Activated CD4-positive, alpha-beta T cell treated with anti-CD3 and anti-CD28 coated beads, Interleukin-2, amount 10 ng/mL, durations not matched to agents 7 days and 5 days (primary cell): ENCODE measurements around the gene RSPH9. TPM values are rescaled to one million over a fixed set of nuclear protein-coding genes. Genes with fewer than 3 reads are reported as not detected.

Source experiments
- CTCF ChIA-PET: fragments of 350-600 bp; sonication (Branson Sonifier 250); formaldehyde crosslinking; loops from one replicate; lab custom pipeline; 2021; ENCODE audit warnings: antibody characterized with exemption; lab: Charles Lee
- POLR2A ChIA-PET: fragments of 350-600 bp; sonication (Branson Sonifier 250); formaldehyde crosslinking; loops from one replicate; lab custom pipeline; 2021; ENCODE audit warnings: antibody characterized with exemption; lab: Charles Lee
- DNase-seq: peaks from one replicate; pipeline ENCODE4 v3.0.0-alpha.2; 2020
- H3K27ac Mint-ChIP-seq: one replicate; pipeline ENCODE4 v1.8.0; 2021; ENCODE audit warnings: mild to moderate bottlenecking, moderate library complexity, mixed read lengths
- H3K27me3 Mint-ChIP-seq: one replicate; pipeline ENCODE4 v1.8.0; 2021; ENCODE audit warnings: mixed read lengths
- H3K36me3 Mint-ChIP-seq: one replicate; pipeline ENCODE4 v1.8.0; 2021; ENCODE audit warnings: low read depth, mixed read lengths
- H3K4me1 Mint-ChIP-seq: one replicate; pipeline ENCODE4 v1.8.0; 2021; ENCODE audit warnings: mixed read lengths
- H3K4me3 Mint-ChIP-seq: one replicate; pipeline ENCODE4 v1.8.0; 2021; ENCODE audit warnings: mild to moderate bottlenecking, moderate library complexity, mixed read lengths
- H3K9me3 Mint-ChIP-seq: one replicate; pipeline ENCODE4 v1.8.0; 2021; ENCODE audit warnings: mixed read lengths
- total RNA-seq, 2 experiments: library from RNA; stranded (reverse); gene quantifications; one replicate each; pipeline ENCODE4 v1.2.3, GENCODE V29; 2021

RSPH9 gene, protein sequence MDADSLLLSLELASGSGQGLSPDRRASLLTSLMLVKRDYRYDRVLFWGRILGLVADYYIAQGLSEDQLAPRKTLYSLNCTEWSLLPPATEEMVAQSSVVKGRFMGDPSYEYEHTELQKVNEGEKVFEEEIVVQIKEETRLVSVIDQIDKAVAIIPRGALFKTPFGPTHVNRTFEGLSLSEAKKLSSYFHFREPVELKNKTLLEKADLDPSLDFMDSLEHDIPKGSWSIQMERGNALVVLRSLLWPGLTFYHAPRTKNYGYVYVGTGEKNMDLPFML
- total RNA-seq: not detected

DNA sequence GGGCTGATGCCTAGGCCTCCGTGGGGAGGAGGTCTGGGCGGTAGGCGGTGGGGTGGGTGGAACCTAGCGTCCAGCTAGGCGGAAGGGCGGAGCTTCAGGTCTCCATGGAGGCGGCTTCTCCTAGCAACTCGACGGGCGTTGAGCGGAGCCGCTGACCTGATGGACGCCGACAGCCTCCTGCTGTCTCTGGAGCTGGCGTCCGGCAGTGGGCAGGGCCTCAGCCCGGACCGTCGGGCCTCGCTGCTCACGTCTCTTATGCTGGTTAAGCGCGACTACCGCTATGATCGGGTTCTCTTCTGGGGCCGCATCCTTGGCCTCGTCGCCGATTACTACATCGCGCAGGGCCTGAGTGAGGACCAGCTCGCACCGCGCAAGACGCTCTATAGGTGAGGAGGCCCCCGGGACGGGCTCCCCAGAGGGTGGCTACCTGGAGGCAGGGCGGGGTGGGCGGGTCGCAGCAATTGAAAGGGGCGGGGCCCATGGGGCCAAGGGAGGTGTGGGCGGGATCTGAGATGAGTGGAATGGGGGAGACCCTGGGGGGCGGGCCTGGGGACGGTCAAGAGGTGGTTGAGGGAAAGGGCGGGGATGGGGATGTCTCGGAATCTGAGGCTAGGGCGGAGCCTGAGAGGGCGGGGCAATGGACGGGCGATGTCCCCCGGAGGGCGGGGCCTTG, at the start of gene RSPH9:
TSS of gene RSPH9 (plus strand) at position 97 of the 673 bp plus-strand sequence. CDS start at position 160, 63 bp downstream.
- H3K4me3 Mint-ChIP-seq: peak within 1 kb of the TSS; percentile 70
- ChIA-PET POLR2A (interaction anchor here (1.0 kb wide), 1 partner anchor 15 kb away, joined by 5 read pairs; the partner anchor contains the start of gene GTPBP2), CTCF (interaction anchor here (0.7 to 2.7 kb wide), 7 partner anchors 9 to 487 kb away, joined by 3 to 11 read pairs (median 4); partner anchors contain the start of genes MAD2L1BP and VEGFA)
- peak; percentile 70 for DNase-seq
- H3K4me1 Mint-ChIP-seq: peaks cover 27% of the 10 kb centered on the region
- no peaks in the 10 kb centered on the region for H3K27me3 Mint-ChIP-seq
- H3K9me3 Mint-ChIP-seq: no peaks in the 10 kb centered on the region
- no peak within 1 kb of the TSS for H3K27ac Mint-ChIP-seq
- H3K36me3 Mint-ChIP-seq: peaks cover 22% of the 10 kb centered on the region

GRCh38 chr6:43600595-43600994, 44.2 kb upstream of the RSPH9 start:
- ChIA-PET CTCF (interaction anchor here (0.6 to 1.2 kb wide), 3 partner anchors 7 to 24 kb away, joined by 3 read pairs; no protein-coding TSS in a partner anchor), POLR2A (no interaction called here)
- Mint-ChIP-seq H3K4me3 (no peak overlapping the region), H3K27me3 (no peaks in the 10 kb centered on the region), H3K9me3 (no peaks in the 10 kb centered on the region), H3K4me1 (no peaks in the 10 kb centered on the region), H3K27ac (no peak overlapping the region), H3K36me3 (peaks cover 54% of the 10 kb centered on the region)
- no peak for DNase-seq

DNA sequence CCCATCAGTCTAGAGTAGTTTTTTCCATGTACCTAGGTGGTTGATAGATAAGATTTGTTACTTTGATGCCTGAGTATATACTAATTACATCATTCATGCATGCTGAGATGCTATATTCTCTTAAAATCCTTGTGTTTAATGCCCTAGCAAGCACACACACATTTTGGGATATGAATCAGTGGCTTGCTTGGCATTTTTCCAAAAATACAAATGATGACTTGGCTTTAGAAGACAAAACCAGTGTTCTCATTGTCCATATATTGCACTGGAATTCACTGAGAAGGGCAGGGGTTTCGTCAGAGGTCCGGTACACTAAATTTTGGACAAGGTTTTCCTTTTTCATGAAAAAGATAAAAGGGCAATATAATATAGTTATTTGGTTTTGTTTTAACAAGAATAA, 40.7 kb upstream of the RSPH9 start:
- DNase-seq: no peak
- Mint-ChIP-seq H3K9me3 (no peaks in the 10 kb centered on the region), H3K36me3 (peaks cover 63% of the 10 kb centered on the region), H3K27ac (peak overlapping the region; percentile 54), H3K27me3 (no peaks in the 10 kb centered on the region), H3K4me1 (peaks cover 7% of the 10 kb centered on the region), H3K4me3 (no peak overlapping the region)
- ChIA-PET CTCF (no interaction called here), POLR2A (no interaction called here)

DNA sequence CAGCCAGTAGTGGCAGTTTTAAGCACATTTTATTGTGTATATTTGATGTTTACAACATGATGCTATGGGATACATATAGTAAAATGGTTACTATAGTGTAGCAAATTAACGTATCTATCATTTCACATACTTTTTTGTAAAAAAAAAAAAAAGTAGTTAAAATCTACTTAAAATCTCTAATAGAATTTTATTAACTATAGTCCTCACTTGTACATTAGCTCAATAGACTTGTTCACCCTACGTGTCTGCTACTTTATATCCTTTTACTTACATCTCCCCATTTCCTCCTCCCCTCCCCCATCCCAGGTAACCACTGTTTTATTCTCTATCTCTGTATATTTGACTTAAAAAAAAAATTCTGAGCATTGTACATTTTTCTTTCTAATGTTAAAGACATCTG, 38.8 kb upstream of the RSPH9 start:
- ChIA-PET POLR2A (no interaction called here), CTCF (interaction anchor here (0.6 to 0.7 kb wide), 3 partner anchors 50 to 292 kb away, joined by 3 to 4 read pairs (median 3); no protein-coding TSS in a partner anchor)
- H3K27me3 Mint-ChIP-seq: no peaks in the 10 kb centered on the region
- DNase-seq: no peak
- peaks cover 60% of the 10 kb centered on the region for H3K36me3 Mint-ChIP-seq
- H3K27ac Mint-ChIP-seq: no peak overlapping the region
- H3K4me1 Mint-ChIP-seq: peaks cover 7% of the 10 kb centered on the region
- H3K4me3 Mint-ChIP-seq: no peak overlapping the region
- H3K9me3 Mint-ChIP-seq: no peaks in the 10 kb centered on the region

- no peak overlapping the region for H3K27ac Mint-ChIP-seq
- no peaks in the 10 kb centered on the region for H3K9me3 Mint-ChIP-seq
- H3K27me3 Mint-ChIP-seq: no peaks in the 10 kb centered on the region
- ChIA-PET CTCF (interaction anchor here (0.6 to 1.4 kb wide), 4 partner anchors 8 to 379 kb away, joined by 3 to 4 read pairs (median 4); no protein-coding TSS in a partner anchor), POLR2A (no interaction called here)
- DNase-seq: peak; percentile 67
- peaks cover 7% of the 10 kb centered on the region for H3K4me1 Mint-ChIP-seq
- no peak overlapping the region for H3K4me3 Mint-ChIP-seq
- H3K36me3 Mint-ChIP-seq: peaks cover 56% of the 10 kb centered on the region
These were observed 36.5 kb upstream of the RSPH9 start for GRCh38 chr6:43608310-43608763.

- Mint-ChIP-seq H3K9me3 (no peaks in the 10 kb centered on the region), H3K27me3 (no peaks in the 10 kb centered on the region), H3K27ac (no peak overlapping the region), H3K4me1 (peaks cover 7% of the 10 kb centered on the region), H3K4me3 (no peak overlapping the region), H3K36me3 (peaks cover 56% of the 10 kb centered on the region)
- ChIA-PET CTCF (interaction anchor here (0.6 to 1.4 kb wide), 2 partner anchors 12 to 380 kb away, joined by 3 to 4 read pairs; no protein-coding TSS in a partner anchor), POLR2A (no interaction called here)
- DNase-seq: no peak
These were observed 36.0 kb upstream of the RSPH9 start for GRCh38 chr6:43608807-43609206.

- Mint-ChIP-seq H3K36me3 (peaks cover 55% of the 10 kb centered on the region), H3K9me3 (no peaks in the 10 kb centered on the region), H3K27ac (no peak overlapping the region), H3K27me3 (no peaks in the 10 kb centered on the region), H3K4me3 (no peak overlapping the region), H3K4me1 (peaks cover 7% of the 10 kb centered on the region)
- POLR2A ChIA-PET: no interaction called here
- no peak for DNase-seq
- CTCF ChIA-PET: interaction anchor here (1.4 kb wide), 1 partner anchor 11 kb away, joined by 3 read pairs; no protein-coding TSS in a partner anchor
These were observed 35.4 kb upstream of the RSPH9 start for GRCh38 chr6:43609402-43609801.

DNA sequence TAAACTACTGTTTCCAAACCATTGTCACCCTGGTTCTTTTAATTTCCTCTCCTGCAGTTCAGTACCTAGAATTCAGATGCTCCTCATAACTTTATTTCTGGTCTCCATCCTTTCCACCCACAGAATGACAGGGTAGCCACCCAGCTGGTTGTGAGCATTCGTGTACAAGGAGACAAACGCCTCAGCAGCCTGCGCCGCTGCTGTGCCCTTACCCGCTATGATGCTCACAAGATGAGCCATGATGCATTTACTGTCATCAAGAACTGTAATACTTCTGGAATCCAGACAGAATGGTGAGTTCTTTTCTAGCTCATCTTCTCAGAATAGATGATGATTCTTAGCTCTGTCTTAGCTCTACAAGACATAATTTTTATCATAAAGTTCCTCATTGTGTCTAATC, 34.4 kb upstream of the RSPH9 start:
- DNase-seq: no peak
- no peak overlapping the region for H3K27ac Mint-ChIP-seq
- no peak overlapping the region for H3K4me3 Mint-ChIP-seq
- peaks cover 56% of the 10 kb centered on the region for H3K36me3 Mint-ChIP-seq
- no peaks in the 10 kb centered on the region for H3K9me3 Mint-ChIP-seq
- peaks cover 7% of the 10 kb centered on the region for H3K4me1 Mint-ChIP-seq
- no peaks in the 10 kb centered on the region for H3K27me3 Mint-ChIP-seq
- ChIA-PET POLR2A (no interaction called here), CTCF (interaction anchor here (1.1 kb wide), 1 partner anchor 10 kb away, joined by 3 read pairs; no protein-coding TSS in a partner anchor)

DNA sequence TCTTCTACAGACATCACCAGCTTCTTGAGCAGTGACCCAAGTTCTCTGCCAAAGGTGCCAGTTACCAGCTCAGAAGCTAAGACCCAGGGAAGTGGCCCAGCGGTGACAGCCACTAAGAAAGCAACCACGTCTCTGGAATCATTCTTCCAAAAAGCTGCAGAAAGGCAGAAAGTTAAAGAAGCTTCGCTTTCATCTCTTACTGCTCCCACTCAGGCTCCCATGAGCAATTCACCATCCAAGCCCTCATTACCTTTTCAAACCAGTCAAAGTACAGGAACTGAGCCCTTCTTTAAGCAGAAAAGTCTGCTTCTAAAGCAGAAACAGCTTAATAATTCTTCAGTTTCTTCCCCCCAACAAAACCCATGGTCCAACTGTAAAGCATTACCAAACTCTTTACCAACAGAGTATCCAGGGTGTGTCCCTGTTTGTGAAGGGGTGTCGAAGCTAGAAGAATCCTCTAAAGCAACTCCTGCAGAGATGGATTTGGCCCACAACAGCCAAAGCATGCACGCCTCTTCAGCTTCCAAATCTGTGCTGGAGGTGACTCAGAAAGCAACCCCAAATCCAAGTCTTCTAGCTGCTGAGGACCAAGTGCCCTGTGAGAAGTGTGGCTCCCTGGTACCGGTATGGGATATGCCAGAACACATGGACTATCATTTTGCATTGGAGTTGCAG, 31.0 kb upstream of the RSPH9 start:
- DNase-seq: no peak
- POLR2A ChIA-PET: no interaction called here
- CTCF ChIA-PET: interaction anchor here (0.9 to 2.0 kb wide), 5 partner anchors 11 to 74 kb away, joined by 3 to 4 read pairs (median 3); no protein-coding TSS in a partner anchor
- Mint-ChIP-seq H3K27me3 (no peaks in the 10 kb centered on the region), H3K4me3 (no peak overlapping the region), H3K36me3 (peaks cover 52% of the 10 kb centered on the region), H3K4me1 (peaks cover 2% of the 10 kb centered on the region), H3K27ac (no peak overlapping the region), H3K9me3 (no peaks in the 10 kb centered on the region)

- no peak for DNase-seq
- H3K27me3 Mint-ChIP-seq: no peaks in the 10 kb centered on the region
- no peaks in the 10 kb centered on the region for H3K4me1 Mint-ChIP-seq
- no peak overlapping the region for H3K27ac Mint-ChIP-seq
- no peak overlapping the region for H3K4me3 Mint-ChIP-seq
- H3K36me3 Mint-ChIP-seq: peaks cover 48% of the 10 kb centered on the region
- CTCF ChIA-PET: interaction anchor here (0.9 to 2.0 kb wide), 5 partner anchors 11 to 74 kb away, joined by 3 to 4 read pairs (median 3); no protein-coding TSS in a partner anchor
- no peaks in the 10 kb centered on the region for H3K9me3 Mint-ChIP-seq
- POLR2A ChIA-PET: no interaction called here
These were observed 30.5 kb upstream of the RSPH9 start for GRCh38 chr6:43614396-43614730.

GRCh38 chr6:43616725-43617472, 27.9 kb upstream of the RSPH9 start:
- Mint-ChIP-seq H3K4me1 (no peaks in the 10 kb centered on the region), H3K27ac (no peak overlapping the region), H3K4me3 (no peak overlapping the region), H3K27me3 (no peaks in the 10 kb centered on the region), H3K36me3 (peaks cover 50% of the 10 kb centered on the region), H3K9me3 (no peaks in the 10 kb centered on the region)
- DNase-seq: no peak
- ChIA-PET CTCF (interaction anchor here (0.5 to 1.5 kb wide), 4 partner anchors 9 to 299 kb away, joined by 3 to 4 read pairs (median 4); no protein-coding TSS in a partner anchor), POLR2A (interaction anchor here (0.6 kb wide), 1 partner anchor 11 kb away, joined by 3 read pairs; no protein-coding TSS in a partner anchor)
